Hypothalamus (tissue), 51 donors: ENCODE data around the gene CFAP141.
"Not testable (repeated sequence)": the region's sequence is repeated elsewhere in the genome, so short reads cannot be mapped to it uniquely, and the experiment has no call there.

Experiments used
- DNase-seq, 51 donors: peaks; one replicate each; lab custom pipeline; 2025; lab: John Stamatoyannopoulos, UW

The CFAP141 gene

GRCh38 chr1:154208677-154209388 is 2.7 kb upstream of the CFAP141 start:
- no peak for DNase-seq

- no peak for DNase-seq
Measured at GRCh38 chr1:154207262-154207661, 1.1 kb upstream of the CFAP141 start.

- DNase-seq = not testable (repeated sequence)
Measured at GRCh38 chr1:154205778-154206177, 355 bp downstream of the CFAP141 start.

GRCh38 chr1:154199563-154199879 is 6.6 kb downstream of the CFAP141 start:
- DNase-seq = no peak

GRCh38 chr1:154198756-154199562 is 7.2 kb downstream of the CFAP141 start:
- peak in 4 of 51 donors; percentile 12 to 30 (median 14) for DNase-seq

GRCh38 chr1:154193821-154194220 is 12.3 kb downstream of the CFAP141 start:
- DNase-seq = no peak

GRCh38 chr1:154192476-154192875 is 13.7 kb downstream of the CFAP141 start:
- DNase-seq = no peak

GRCh38 chr1:154191990-154192461 is 14.1 kb downstream of the CFAP141 start, which contains the start of gene TPM3:
Gene TPM3, minus strand, starts transcription at chr1:154192100. Its CDS starts 82 bp downstream, at chr1:154192018.
- DNase-seq = no peak

- DNase-seq = no peak
Measured at GRCh38 chr1:154190550-154190949, 15.6 kb downstream of the CFAP141 start.

- DNase-seq = no peak
Measured at GRCh38 chr1:154186852-154187501, 19.2 kb downstream of the CFAP141 start.

GRCh38 chr1:154186177-154186576 is 20.0 kb downstream of the CFAP141 start:
- peak in 7 of 51 donors; percentile 3 to 21 (median 5) for DNase-seq

- DNase-seq = peak; percentile 27 to 96 (median 90)
Measured at GRCh38 chr1:154183046-154183915, 22.9 kb downstream of the CFAP141 start.

- DNase-seq = peak in 46 of 51 donors; percentile 6 to 81 (median 40)
Measured at GRCh38 chr1:154182344-154183045, 23.6 kb downstream of the CFAP141 start.

- DNase-seq = peak in 2 of 51 donors; percentile 23 to 48
Measured at GRCh38 chr1:154181944-154182343, 24.2 kb downstream of the CFAP141 start.

- DNase-seq = no peak
Measured at GRCh38 chr1:154179946-154180687, 26.0 kb downstream of the CFAP141 start.

- no peak for DNase-seq
Measured at GRCh38 chr1:154178911-154179811, 27.0 kb downstream of the CFAP141 start.

GRCh38 chr1:154178013-154178412 is 28.1 kb downstream of the CFAP141 start:
- peak in 4 of 51 donors; percentile 6 to 63 (median 36) for DNase-seq

GRCh38 chr1:154176337-154176736 is 29.8 kb downstream of the CFAP141 start:
- no peak for DNase-seq
